GM04504 (cell line): Measurements from ENCODE around the gene KLF9.

Experiments used
- DNase-seq: peaks from one replicate; pipeline ENCODE4 v3.0.0-alpha.2; 2012; ENCODE audit warnings: low read depth

KLF9 gene

DNA sequence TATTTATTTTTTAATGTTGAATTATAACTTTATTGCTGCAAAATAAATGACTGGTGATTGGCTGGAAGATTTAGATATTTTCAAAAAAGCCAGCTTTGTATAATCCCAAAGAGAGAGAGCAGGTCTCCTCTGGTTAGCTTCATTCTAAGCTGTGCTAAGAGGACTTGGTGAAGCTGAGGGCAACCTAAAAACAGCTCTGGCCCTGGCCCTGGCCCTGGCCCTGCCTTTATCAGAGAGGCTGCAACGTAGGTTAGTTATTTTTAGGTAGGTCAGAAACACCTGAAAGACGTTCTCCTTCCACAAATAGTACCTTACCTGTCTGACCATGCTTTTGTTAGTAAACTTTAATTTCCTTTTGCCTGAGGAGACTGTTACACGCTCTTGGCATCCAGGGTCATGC is 58.7 kb downstream of the KLF9 start:
- DNase-seq, result no peak

- no peak for DNase-seq
Measured at GRCh38 chr9:70352802-70353201, 61.7 kb downstream of the KLF9 start.

- DNase-seq, result no peak
Measured at GRCh38 chr9:70352356-70352755, 62.1 kb downstream of the KLF9 start.

- no peak for DNase-seq
Measured at GRCh38 chr9:70347046-70347445, 67.4 kb downstream of the KLF9 start.

DNA sequence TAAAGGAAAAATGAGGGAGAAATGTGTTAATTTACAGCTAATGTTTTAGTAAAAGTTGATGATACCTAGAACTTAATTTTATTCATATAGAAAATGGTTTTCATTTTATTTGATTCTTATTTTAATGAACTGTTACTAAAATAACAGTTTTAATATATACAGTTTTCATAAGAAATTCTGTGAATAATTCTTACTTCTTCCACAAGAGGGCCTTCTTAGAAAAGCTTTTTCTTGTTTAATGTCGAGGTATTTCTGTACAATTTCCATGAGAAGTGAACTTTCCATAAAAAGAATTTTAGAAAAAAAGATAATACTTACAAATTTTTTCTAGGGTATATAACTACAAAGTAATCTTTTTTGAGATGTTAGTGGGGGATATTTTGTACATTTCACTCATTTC is 73.9 kb downstream of the KLF9 start:
- DNase-seq, result no peak
